ENCODE measurements around the gene OVOL2. TPM values are rescaled to one million over a fixed set of nuclear protein-coding genes. Genes with fewer than 3 reads are reported as not detected.
"Not testable (repeated sequence)": the region's sequence is repeated elsewhere in the genome, so short reads cannot be mapped to it uniquely, and the experiment has no call there.

OVOL2 gene
- total RNA-seq, 1 donor from 2014 or later, result not detected

GRCh38 chr20:18041462-18041861 lies 16.3 kb downstream of the OVOL2 start:
- H3K4me3 ChIP-seq (ENCODE audit: low read length in 3 of 3), result no peak overlapping the region
- no peaks in the 10 kb centered on the region for H3K36me3 ChIP-seq (ENCODE audit: control insufficient read depth in 3 of 3, insufficient read depth in 3 of 3, low read length in 3 of 3)
- H3K27me3 ChIP-seq (ENCODE audit: control insufficient read depth in 3 of 3, insufficient read depth in 3 of 3, low read length in 3 of 3), result peaks cover 2 to 38% (median 29%) of the 10 kb centered on the region in 3 donors
- no peaks in the 10 kb centered on the region for H3K4me1 ChIP-seq (ENCODE audit: control insufficient read depth in 3 of 3, insufficient read depth in 3 of 3, low read length in 3 of 3)
- peaks cover 4 to 11% (median 5%) of the 10 kb centered on the region in 3 donors for H3K9me3 ChIP-seq (ENCODE audit: control insufficient read depth in 3 of 3, low read length in 3 of 3)
- H3K9ac ChIP-seq (ENCODE audit: low read depth in 1 of 3, low read length in 3 of 3), result no peak overlapping the region
- H3K27ac ChIP-seq (ENCODE audit: low read depth, low read length), result no peak overlapping the region

GRCh38 chr20:18039063-18039462 lies 18.7 kb downstream of the OVOL2 start:
- Histone ChIP-seq H3K27ac (ENCODE audit: low read depth, low read length) (no peak overlapping the region), H3K4me1 (ENCODE audit: control insufficient read depth in 3 of 3, insufficient read depth in 3 of 3, low read length in 3 of 3) (no peaks in the 10 kb centered on the region), H3K36me3 (ENCODE audit: control insufficient read depth in 3 of 3, insufficient read depth in 3 of 3, low read length in 3 of 3) (no peaks in the 10 kb centered on the region), H3K4me3 (ENCODE audit: low read length in 3 of 3) (no peak overlapping the region), H3K9ac (ENCODE audit: low read depth in 1 of 3, low read length in 3 of 3) (no peak overlapping the region), H3K27me3 (ENCODE audit: control insufficient read depth in 3 of 3, insufficient read depth in 3 of 3, low read length in 3 of 3) (peaks cover 2 to 33% (median 25%) of the 10 kb centered on the region in 3 donors), H3K9me3 (ENCODE audit: control insufficient read depth in 3 of 3, low read length in 3 of 3) (peaks cover 4 to 11% (median 5%) of the 10 kb centered on the region in 3 donors)

GRCh38 chr20:18034039-18034438 lies 23.7 kb downstream of the OVOL2 start:
- Histone ChIP-seq H3K27me3 (ENCODE audit: control insufficient read depth in 3 of 3, insufficient read depth in 3 of 3, low read length in 3 of 3) (peaks cover 0 to 15% (median 6%) of the 10 kb centered on the region in 3 donors), H3K4me1 (ENCODE audit: control insufficient read depth in 3 of 3, insufficient read depth in 3 of 3, low read length in 3 of 3) (no peaks in the 10 kb centered on the region), H3K27ac (ENCODE audit: low read depth, low read length) (no peak overlapping the region), H3K9me3 (ENCODE audit: control insufficient read depth in 3 of 3, low read length in 3 of 3) (no peaks in the 10 kb centered on the region), H3K9ac (ENCODE audit: low read depth in 1 of 3, low read length in 3 of 3) (no peak overlapping the region), H3K4me3 (ENCODE audit: low read length in 3 of 3) (no peak overlapping the region), H3K36me3 (ENCODE audit: control insufficient read depth in 3 of 3, insufficient read depth in 3 of 3, low read length in 3 of 3) (no peaks in the 10 kb centered on the region)

GRCh38 chr20:18032977-18033892 lies 24.5 kb downstream of the OVOL2 start:
- Histone ChIP-seq H3K36me3 (ENCODE audit: control insufficient read depth in 3 of 3, insufficient read depth in 3 of 3, low read length in 3 of 3) (no peaks in the 10 kb centered on the region), H3K27ac (ENCODE audit: low read depth, low read length) (no peak overlapping the region), H3K4me1 (ENCODE audit: control insufficient read depth in 3 of 3, insufficient read depth in 3 of 3, low read length in 3 of 3) (no peaks in the 10 kb centered on the region), H3K9ac (ENCODE audit: low read depth in 1 of 3, low read length in 3 of 3) (no peak overlapping the region), H3K27me3 (ENCODE audit: control insufficient read depth in 3 of 3, insufficient read depth in 3 of 3, low read length in 3 of 3) (peaks cover 0 to 10% (median 3%) of the 10 kb centered on the region in 3 donors), H3K9me3 (ENCODE audit: control insufficient read depth in 3 of 3, low read length in 3 of 3) (no peaks in the 10 kb centered on the region), H3K4me3 (ENCODE audit: low read length in 3 of 3) (no peak overlapping the region)

- Histone ChIP-seq H3K9me3 (ENCODE audit: control insufficient read depth in 3 of 3, low read length in 3 of 3) (no peaks in the 10 kb centered on the region), H3K9ac (ENCODE audit: low read depth in 1 of 3, low read length in 3 of 3) (no peak overlapping the region), H3K4me3 (ENCODE audit: low read length in 3 of 3) (no peak overlapping the region), H3K4me1 (ENCODE audit: control insufficient read depth in 3 of 3, insufficient read depth in 3 of 3, low read length in 3 of 3) (no peaks in the 10 kb centered on the region), H3K36me3 (ENCODE audit: control insufficient read depth in 3 of 3, insufficient read depth in 3 of 3, low read length in 3 of 3) (no peaks in the 10 kb centered on the region), H3K27ac (ENCODE audit: low read depth, low read length) (no peak overlapping the region), H3K27me3 (ENCODE audit: control insufficient read depth in 3 of 3, insufficient read depth in 3 of 3, low read length in 3 of 3) (peaks cover 0 to 4% (median 3%) of the 10 kb centered on the region in 3 donors)
These were observed 25.7 kb downstream of the OVOL2 start for GRCh38 chr20:18031888-18032509.

GRCh38 chr20:18031050-18031449 lies 26.7 kb downstream of the OVOL2 start:
- no peaks in the 10 kb centered on the region for H3K4me1 ChIP-seq (ENCODE audit: control insufficient read depth in 3 of 3, insufficient read depth in 3 of 3, low read length in 3 of 3)
- H3K4me3 ChIP-seq (ENCODE audit: low read length in 3 of 3), result no peak overlapping the region
- no peaks in the 10 kb centered on the region for H3K36me3 ChIP-seq (ENCODE audit: control insufficient read depth in 3 of 3, insufficient read depth in 3 of 3, low read length in 3 of 3)
- H3K9me3 ChIP-seq (ENCODE audit: control insufficient read depth in 3 of 3, low read length in 3 of 3), result no peaks in the 10 kb centered on the region
- H3K27ac ChIP-seq (ENCODE audit: low read depth, low read length), result no peak overlapping the region
- no peak overlapping the region for H3K9ac ChIP-seq (ENCODE audit: low read depth in 1 of 3, low read length in 3 of 3)
- H3K27me3 ChIP-seq (ENCODE audit: control insufficient read depth in 3 of 3, insufficient read depth in 3 of 3, low read length in 3 of 3), result peaks cover 0 to 4% (median 4%) of the 10 kb centered on the region in 3 donors

GRCh38 chr20:18030020-18030419 lies 27.7 kb downstream of the OVOL2 start:
- Histone ChIP-seq H3K27ac (ENCODE audit: low read depth, low read length) (no peak overlapping the region), H3K4me3 (ENCODE audit: low read length in 3 of 3) (no peak overlapping the region), H3K4me1 (ENCODE audit: control insufficient read depth in 3 of 3, insufficient read depth in 3 of 3, low read length in 3 of 3) (no peaks in the 10 kb centered on the region), H3K27me3 (ENCODE audit: control insufficient read depth in 3 of 3, insufficient read depth in 3 of 3, low read length in 3 of 3) (peaks cover 0 to 8% (median 4%) of the 10 kb centered on the region in 3 donors), H3K36me3 (ENCODE audit: control insufficient read depth in 3 of 3, insufficient read depth in 3 of 3, low read length in 3 of 3) (no peaks in the 10 kb centered on the region), H3K9me3 (ENCODE audit: control insufficient read depth in 3 of 3, low read length in 3 of 3) (no peaks in the 10 kb centered on the region), H3K9ac (ENCODE audit: low read depth in 1 of 3, low read length in 3 of 3) (no peak overlapping the region)

GRCh38 chr20:18027011-18027410 lies 30.7 kb downstream of the OVOL2 start:
- not testable (repeated sequence) for H3K9ac ChIP-seq (ENCODE audit: low read depth in 1 of 3, low read length in 3 of 3)

GRCh38 chr20:18024606-18025127 lies 33.0 kb downstream of the OVOL2 start:
- Histone ChIP-seq H3K4me1 (ENCODE audit: control insufficient read depth in 3 of 3, insufficient read depth in 3 of 3, low read length in 3 of 3) (no peaks in the 10 kb centered on the region), H3K36me3 (ENCODE audit: control insufficient read depth in 3 of 3, insufficient read depth in 3 of 3, low read length in 3 of 3) (no peaks in the 10 kb centered on the region), H3K27me3 (ENCODE audit: control insufficient read depth in 3 of 3, insufficient read depth in 3 of 3, low read length in 3 of 3) (peaks cover 0 to 15% (median 8%) of the 10 kb centered on the region in 3 donors), H3K9me3 (ENCODE audit: control insufficient read depth in 3 of 3, low read length in 3 of 3) (no peaks in the 10 kb centered on the region), H3K4me3 (ENCODE audit: low read length in 3 of 3) (no peak overlapping the region), H3K27ac (ENCODE audit: low read depth, low read length) (no peak overlapping the region), H3K9ac (ENCODE audit: low read depth in 1 of 3, low read length in 3 of 3) (no peak overlapping the region)

More at GRCh38 chr20:18027011-18027410, 30.7 kb downstream of the OVOL2 start:
- H3K4me3 ChIP-seq (ENCODE audit: low read length in 3 of 3); H3K27ac ChIP-seq (ENCODE audit: low read depth, low read length); H3K36me3 ChIP-seq (ENCODE audit: control insufficient read depth in 3 of 3, insufficient read depth in 3 of 3, low read length in 3 of 3); H3K9me3 ChIP-seq (ENCODE audit: control insufficient read depth in 3 of 3, low read length in 3 of 3); H3K4me1 ChIP-seq (ENCODE audit: control insufficient read depth in 3 of 3, insufficient read depth in 3 of 3, low read length in 3 of 3): not testable (repeated sequence)
- peaks cover 0 to 15% (median 8%) of the 10 kb centered on the region in 3 donors for H3K27me3 ChIP-seq (ENCODE audit: control insufficient read depth in 3 of 3, insufficient read depth in 3 of 3, low read length in 3 of 3)

- H3K4me3 ChIP-seq (ENCODE audit: low read length in 3 of 3), result no peak overlapping the region
- no peaks in the 10 kb centered on the region for H3K9me3 ChIP-seq (ENCODE audit: control insufficient read depth in 3 of 3, low read length in 3 of 3)
- H3K36me3 ChIP-seq (ENCODE audit: control insufficient read depth in 3 of 3, insufficient read depth in 3 of 3, low read length in 3 of 3), result no peaks in the 10 kb centered on the region
- H3K27me3 ChIP-seq (ENCODE audit: control insufficient read depth in 3 of 3, insufficient read depth in 3 of 3, low read length in 3 of 3), result peaks cover 0 to 11% (median 5%) of the 10 kb centered on the region in 3 donors
- H3K9ac ChIP-seq (ENCODE audit: low read depth in 1 of 3, low read length in 3 of 3), result no peak overlapping the region
- no peaks in the 10 kb centered on the region for H3K4me1 ChIP-seq (ENCODE audit: control insufficient read depth in 3 of 3, insufficient read depth in 3 of 3, low read length in 3 of 3)
- no peak overlapping the region for H3K27ac ChIP-seq (ENCODE audit: low read depth, low read length)
These were observed 36.8 kb downstream of the OVOL2 start for GRCh38 chr20:18020931-18021330.

All from skeletal muscle tissue (tissue), 4 donors.